Measurements from ENCODE around the gene LPCAT1. TPM values are rescaled to one million over a fixed set of nuclear protein-coding genes. Genes with fewer than 3 reads are reported as not detected.

LPCAT1 gene
- total and polyA plus RNA-seq, 2 experiments from 2014 or later: 44.1 to 56.0 TPM

DNA sequence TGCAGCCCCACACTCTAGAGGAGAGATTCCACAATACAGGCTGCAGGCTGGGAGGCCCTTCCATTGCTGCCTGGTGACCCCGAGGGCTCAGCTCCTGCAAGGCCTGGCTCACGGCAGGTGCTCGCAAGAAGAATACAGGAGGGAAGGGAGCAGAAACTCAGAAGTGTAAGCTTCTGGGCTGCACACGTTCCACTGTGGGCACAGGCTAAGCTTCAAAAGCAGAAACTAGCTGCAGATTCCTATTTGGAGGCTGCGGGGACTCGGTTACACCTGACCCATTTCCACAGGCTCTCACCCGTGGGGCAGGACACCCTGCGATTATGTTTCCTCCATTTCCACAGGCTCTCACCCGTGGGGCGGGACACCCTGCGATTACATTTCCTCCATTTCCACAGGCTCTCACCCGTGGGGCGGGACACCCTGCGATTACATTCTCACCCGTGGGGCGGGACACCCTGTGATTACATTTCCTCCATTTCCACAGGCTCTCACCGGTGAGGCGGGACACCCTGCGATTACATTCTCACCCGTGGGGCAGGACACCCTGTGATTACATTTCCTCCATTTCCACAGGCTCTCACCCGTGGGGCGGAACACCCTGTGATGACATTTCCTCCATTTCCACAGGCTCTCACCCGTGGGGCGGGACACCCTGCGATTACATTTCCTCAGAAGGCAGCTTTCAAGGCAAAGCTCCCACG, 10.3 kb downstream of the LPCAT1 start:
- no peak for DNase-seq (ENCODE audit: low spot score)
- no peak overlapping the region for H3K27ac ChIP-seq

DNA sequence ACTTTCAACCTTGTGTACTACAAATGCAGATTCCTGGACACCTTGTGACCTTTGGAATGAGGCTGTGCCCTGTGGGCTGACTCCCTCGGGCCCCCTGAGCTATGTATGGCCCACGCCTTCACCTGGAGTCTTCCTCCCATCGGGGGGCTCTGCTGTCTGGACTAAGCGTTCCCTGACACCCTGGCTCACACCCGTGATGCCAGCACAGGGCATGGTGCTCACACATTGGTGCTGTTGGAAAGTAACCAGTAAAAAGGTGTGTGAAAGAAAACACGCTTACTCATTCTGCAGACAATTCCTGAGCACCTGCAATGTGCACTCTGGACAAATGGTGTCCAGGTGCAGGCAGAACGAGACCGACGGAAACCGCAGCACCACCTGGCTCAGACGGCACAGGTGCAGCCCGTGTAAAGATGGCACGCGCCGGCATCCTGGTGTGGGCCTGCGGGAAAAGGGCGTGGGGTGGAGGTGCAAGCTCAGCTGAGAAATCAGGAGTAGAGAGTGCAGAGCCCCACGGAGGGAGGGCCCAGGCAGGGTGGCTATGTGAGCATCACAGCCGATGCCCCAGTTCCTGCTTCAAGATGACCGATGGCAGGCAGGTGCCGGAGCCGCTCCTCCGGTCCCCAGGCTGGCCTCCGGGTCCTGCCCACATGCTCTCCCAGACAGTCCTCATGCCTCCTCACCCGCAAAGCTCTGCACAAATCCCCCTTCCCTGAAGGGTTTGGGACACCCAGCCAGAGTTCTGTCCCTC, 11.0 kb downstream of the LPCAT1 start:
- no peaks in the 10 kb centered on the region for H3K36me3 ChIP-seq (replicated peaks; ENCODE audit: insufficient read depth, low read depth)
- H3K27ac ChIP-seq: no peak overlapping the region
- H3K4me1 ChIP-seq (ENCODE audit: insufficient read depth): peaks cover 24% of the 10 kb centered on the region
- H2AFZ ChIP-seq: no peak overlapping the region
- H3K4me3 ChIP-seq: no peak overlapping the region
- H4K20me1 ChIP-seq (ENCODE audit: insufficient read depth, poor library complexity, severe bottlenecking): peaks cover 25% of the 10 kb centered on the region
- H3K27me3 ChIP-seq: no peaks in the 10 kb centered on the region
- no peak for DNase-seq (ENCODE audit: low spot score)
- no peaks in the 10 kb centered on the region for H3K9me3 ChIP-seq (ENCODE audit: low read depth)
- H3K4me2 ChIP-seq: no peak overlapping the region
- WGBS (ENCODE audit: low lambda C conversion rate, missing lambda C conversion rate): 91% methylated on average over 25 of the region's 25 CpGs
- H3K79me2 ChIP-seq: peaks cover 89% of the 10 kb centered on the region
- TF ChIP-seq EZH2phosphoT487 (IDR thresholded peaks at IDR 0.05; ENCODE audit: low read depth, severe bottlenecking, unreplicated experiment) (no peak), CTCF (IDR thresholded peaks at IDR 0.05; ENCODE audit: poor library complexity) (no peak), EZH2 (IDR thresholded peaks at IDR 0.05; ENCODE audit: borderline replicate concordance) (no peak)
- H3K9me2 ChIP-seq (replicated peaks; ENCODE audit: insufficient read depth): no peaks in the 10 kb centered on the region

More for the DNA sequence above, 10.3 kb downstream of the LPCAT1 start:
- Histone ChIP-seq H2AFZ (no peak overlapping the region), H4K20me1 (ENCODE audit: insufficient read depth, poor library complexity, severe bottlenecking) (peaks cover 22% of the 10 kb centered on the region), H3K9me3 (ENCODE audit: low read depth) (no peaks in the 10 kb centered on the region), H3K4me3 (no peak overlapping the region), H3K27me3 (no peaks in the 10 kb centered on the region), H3K4me1 (ENCODE audit: insufficient read depth) (peaks cover 24% of the 10 kb centered on the region), H3K36me3 (replicated peaks; ENCODE audit: insufficient read depth, low read depth) (no peaks in the 10 kb centered on the region), H3K4me2 (no peak overlapping the region), H3K9me2 (replicated peaks; ENCODE audit: insufficient read depth) (no peaks in the 10 kb centered on the region), H3K79me2 (peaks cover 91% of the 10 kb centered on the region)
- TF ChIP-seq CTCF (IDR thresholded peaks at IDR 0.05; ENCODE audit: poor library complexity) (no peak), EZH2phosphoT487 (IDR thresholded peaks at IDR 0.05; ENCODE audit: low read depth, severe bottlenecking, unreplicated experiment) (no peak), EZH2 (IDR thresholded peaks at IDR 0.05; ENCODE audit: borderline replicate concordance) (no peak)
- WGBS (ENCODE audit: low lambda C conversion rate, missing lambda C conversion rate): 87% methylated on average over 22 of the region's 26 CpGs

DNA sequence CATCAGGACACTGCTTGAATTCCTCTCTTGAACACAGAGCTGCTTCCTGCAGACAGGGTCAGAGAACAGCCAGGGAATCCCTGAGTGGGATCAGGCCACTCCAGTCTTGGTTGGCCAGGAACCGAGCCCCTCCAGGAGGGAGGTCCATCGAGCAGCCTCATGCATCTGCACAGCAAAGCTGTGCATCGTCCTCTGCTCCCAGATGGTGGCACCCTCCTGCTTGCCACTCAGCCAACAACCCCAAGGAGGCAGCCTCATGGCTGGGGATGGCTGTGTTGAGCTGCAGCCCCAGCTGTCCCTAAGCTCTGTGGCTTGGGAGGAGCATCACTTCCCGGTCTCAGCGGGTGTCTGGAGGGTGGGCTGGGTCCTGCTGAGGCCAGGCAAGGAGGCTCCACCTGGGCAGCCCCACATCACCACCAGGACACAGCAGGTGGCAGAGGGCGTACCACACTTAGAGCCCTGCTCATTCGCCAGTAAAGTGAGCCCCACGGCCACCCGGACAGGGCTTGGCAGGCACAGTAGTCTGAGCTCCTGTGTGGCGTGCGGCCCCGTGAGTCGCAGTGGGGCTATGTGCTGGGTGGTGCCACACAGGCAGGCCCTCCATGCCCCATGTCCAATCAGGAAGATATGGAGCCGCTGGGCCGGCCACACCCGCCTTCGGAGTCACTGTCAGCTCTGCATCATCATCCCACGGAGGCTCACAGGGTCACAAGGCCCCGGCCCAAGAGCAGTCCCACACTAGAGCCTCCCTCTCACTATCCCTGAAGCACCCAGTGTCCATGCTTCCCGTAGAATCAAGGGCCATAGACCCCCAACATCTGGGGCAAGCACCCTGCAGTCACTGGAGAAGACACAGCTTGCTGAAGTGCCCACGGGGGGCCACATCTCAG, 11.9 kb downstream of the LPCAT1 start:
- TF ChIP-seq EZH2 (IDR thresholded peaks at IDR 0.05; ENCODE audit: borderline replicate concordance) (no peak), EZH2phosphoT487 (IDR thresholded peaks at IDR 0.05; ENCODE audit: low read depth, severe bottlenecking, unreplicated experiment) (no peak), CTCF (IDR thresholded peaks at IDR 0.05; ENCODE audit: poor library complexity) (no peak)
- Histone ChIP-seq H4K20me1 (ENCODE audit: insufficient read depth, poor library complexity, severe bottlenecking) (peaks cover 31% of the 10 kb centered on the region), H3K9me3 (ENCODE audit: low read depth) (no peaks in the 10 kb centered on the region), H3K36me3 (replicated peaks; ENCODE audit: insufficient read depth, low read depth) (no peaks in the 10 kb centered on the region), H3K4me3 (no peak overlapping the region), H3K79me2 (peaks cover 88% of the 10 kb centered on the region), H3K9me2 (replicated peaks; ENCODE audit: insufficient read depth) (no peaks in the 10 kb centered on the region), H3K27ac (no peak overlapping the region), H3K27me3 (no peaks in the 10 kb centered on the region), H2AFZ (no peak overlapping the region), H3K4me2 (no peak overlapping the region), H3K4me1 (ENCODE audit: insufficient read depth) (peaks cover 18% of the 10 kb centered on the region)
- 90% methylated on average over 21 of the region's 21 CpGs for WGBS (ENCODE audit: low lambda C conversion rate, missing lambda C conversion rate)
- DNase-seq (ENCODE audit: low spot score): no peak
